GM23338 (cell line): ENCODE measurements around the gene MYO1E.

Experiments
- EZH2 ChIP-seq: fragments of 200-600 bp; sonication (generic); IDR thresholded peaks from one replicate; pipeline ENCODE4 v1.8.0; 2017; ENCODE audit warnings: antibody characterized with exemption, mild to moderate bottlenecking, low read depth; ENCODE audit not compliant: unreplicated experiment
- EZH2phosphoT487 ChIP-seq: fragments of 200-600 bp; sonication (generic); IDR thresholded peaks from one replicate; pipeline ENCODE4 v1.8.1; 2018; ENCODE audit warnings: antibody characterized with exemption; ENCODE audit not compliant: unreplicated experiment
- JUNB ChIP-seq: IDR thresholded peaks from one replicate; pipeline ENCODE4 v1.6.1; 2016; ENCODE audit warnings: antibody characterized with exemption; ENCODE audit not compliant: unreplicated experiment
- POLR2AphosphoS5 ChIP-seq: IDR thresholded peaks from 2 replicates; pipeline ENCODE4 v1.6.1; 2016; ENCODE audit warnings: antibody characterized with exemption, low read depth
- STAT1 ChIP-seq: IDR thresholded peaks from one replicate; pipeline ENCODE4 v1.6.1; 2016; ENCODE audit warnings: antibody characterized with exemption; ENCODE audit not compliant: unreplicated experiment
- ZNF114 ChIP-seq: fragments of 250-450 bp; sonication (Bioruptor Pico); IDR thresholded peaks from 2 replicates; pipeline ENCODE4 v1.5.0; 2020; ENCODE audit warnings: mild to moderate bottlenecking, moderate library complexity
- TF ChIP-seq, protein P1 (sequence below), 2 experiments: fragments of 200-600 bp in 1 of 2; sonication (generic) in 1 of 2; conservative IDR thresholded peaks; 2 replicates each; pipeline versions ENCODE4 v1.5.1 to v1.6.1; 2016 to 2017; ENCODE audit warnings: antibody characterized with exemption in 2 of 2, low read depth in 2 of 2, mild to moderate bottlenecking in 2 of 2, moderate library complexity in 1 of 2
- TF ChIP-seq, protein P2 (sequence below): IDR thresholded peaks from 2 replicates; pipeline ENCODE4 v1.6.1; 2016; ENCODE audit warnings: antibody characterized with exemption
- TF ChIP-seq, protein P3 (sequence below): IDR thresholded peaks from one replicate; pipeline ENCODE4 v1.6.1; 2018; ENCODE audit warnings: antibody characterized with exemption; ENCODE audit not compliant: unreplicated experiment

DNA sequence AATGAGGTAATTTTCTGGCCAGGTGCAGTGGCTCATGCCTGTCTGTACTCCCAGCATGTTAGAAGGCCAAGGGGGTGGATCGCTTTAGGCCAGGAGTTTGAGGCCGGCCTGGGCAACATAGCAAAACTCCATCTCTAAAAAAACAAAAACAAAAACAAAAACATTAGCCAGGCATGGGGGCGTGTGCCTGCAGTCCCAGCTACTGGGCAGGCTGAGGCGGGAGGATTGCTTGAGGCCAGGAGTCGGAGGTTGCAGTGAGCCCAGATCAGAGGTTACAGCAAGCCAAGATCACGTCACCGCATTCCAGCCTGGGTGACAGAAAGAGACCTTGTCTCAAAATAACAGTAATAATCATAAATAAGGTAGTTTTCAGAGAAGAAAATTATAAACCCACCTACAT is 110.4 kb downstream of the MYO1E start:
- TF ChIP-seq STAT1 = no peak
- no peak for TF ChIP-seq EZH2
- TF ChIP-seq, protein P1, sequence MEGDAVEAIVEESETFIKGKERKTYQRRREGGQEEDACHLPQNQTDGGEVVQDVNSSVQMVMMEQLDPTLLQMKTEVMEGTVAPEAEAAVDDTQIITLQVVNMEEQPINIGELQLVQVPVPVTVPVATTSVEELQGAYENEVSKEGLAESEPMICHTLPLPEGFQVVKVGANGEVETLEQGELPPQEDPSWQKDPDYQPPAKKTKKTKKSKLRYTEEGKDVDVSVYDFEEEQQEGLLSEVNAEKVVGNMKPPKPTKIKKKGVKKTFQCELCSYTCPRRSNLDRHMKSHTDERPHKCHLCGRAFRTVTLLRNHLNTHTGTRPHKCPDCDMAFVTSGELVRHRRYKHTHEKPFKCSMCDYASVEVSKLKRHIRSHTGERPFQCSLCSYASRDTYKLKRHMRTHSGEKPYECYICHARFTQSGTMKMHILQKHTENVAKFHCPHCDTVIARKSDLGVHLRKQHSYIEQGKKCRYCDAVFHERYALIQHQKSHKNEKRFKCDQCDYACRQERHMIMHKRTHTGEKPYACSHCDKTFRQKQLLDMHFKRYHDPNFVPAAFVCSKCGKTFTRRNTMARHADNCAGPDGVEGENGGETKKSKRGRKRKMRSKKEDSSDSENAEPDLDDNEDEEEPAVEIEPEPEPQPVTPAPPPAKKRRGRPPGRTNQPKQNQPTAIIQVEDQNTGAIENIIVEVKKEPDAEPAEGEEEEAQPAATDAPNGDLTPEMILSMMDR (conservative IDR thresholded peaks at IDR 0.05; ENCODE audit: low read depth in 2 of 2) = no peak
- TF ChIP-seq, protein P2, sequence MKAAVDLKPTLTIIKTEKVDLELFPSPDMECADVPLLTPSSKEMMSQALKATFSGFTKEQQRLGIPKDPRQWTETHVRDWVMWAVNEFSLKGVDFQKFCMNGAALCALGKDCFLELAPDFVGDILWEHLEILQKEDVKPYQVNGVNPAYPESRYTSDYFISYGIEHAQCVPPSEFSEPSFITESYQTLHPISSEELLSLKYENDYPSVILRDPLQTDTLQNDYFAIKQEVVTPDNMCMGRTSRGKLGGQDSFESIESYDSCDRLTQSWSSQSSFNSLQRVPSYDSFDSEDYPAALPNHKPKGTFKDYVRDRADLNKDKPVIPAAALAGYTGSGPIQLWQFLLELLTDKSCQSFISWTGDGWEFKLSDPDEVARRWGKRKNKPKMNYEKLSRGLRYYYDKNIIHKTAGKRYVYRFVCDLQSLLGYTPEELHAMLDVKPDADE = no peak
- no peak for TF ChIP-seq JUNB
- TF ChIP-seq POLR2AphosphoS5 = no peak
- no peak for TF ChIP-seq EZH2phosphoT487
- TF ChIP-seq, protein P3, sequence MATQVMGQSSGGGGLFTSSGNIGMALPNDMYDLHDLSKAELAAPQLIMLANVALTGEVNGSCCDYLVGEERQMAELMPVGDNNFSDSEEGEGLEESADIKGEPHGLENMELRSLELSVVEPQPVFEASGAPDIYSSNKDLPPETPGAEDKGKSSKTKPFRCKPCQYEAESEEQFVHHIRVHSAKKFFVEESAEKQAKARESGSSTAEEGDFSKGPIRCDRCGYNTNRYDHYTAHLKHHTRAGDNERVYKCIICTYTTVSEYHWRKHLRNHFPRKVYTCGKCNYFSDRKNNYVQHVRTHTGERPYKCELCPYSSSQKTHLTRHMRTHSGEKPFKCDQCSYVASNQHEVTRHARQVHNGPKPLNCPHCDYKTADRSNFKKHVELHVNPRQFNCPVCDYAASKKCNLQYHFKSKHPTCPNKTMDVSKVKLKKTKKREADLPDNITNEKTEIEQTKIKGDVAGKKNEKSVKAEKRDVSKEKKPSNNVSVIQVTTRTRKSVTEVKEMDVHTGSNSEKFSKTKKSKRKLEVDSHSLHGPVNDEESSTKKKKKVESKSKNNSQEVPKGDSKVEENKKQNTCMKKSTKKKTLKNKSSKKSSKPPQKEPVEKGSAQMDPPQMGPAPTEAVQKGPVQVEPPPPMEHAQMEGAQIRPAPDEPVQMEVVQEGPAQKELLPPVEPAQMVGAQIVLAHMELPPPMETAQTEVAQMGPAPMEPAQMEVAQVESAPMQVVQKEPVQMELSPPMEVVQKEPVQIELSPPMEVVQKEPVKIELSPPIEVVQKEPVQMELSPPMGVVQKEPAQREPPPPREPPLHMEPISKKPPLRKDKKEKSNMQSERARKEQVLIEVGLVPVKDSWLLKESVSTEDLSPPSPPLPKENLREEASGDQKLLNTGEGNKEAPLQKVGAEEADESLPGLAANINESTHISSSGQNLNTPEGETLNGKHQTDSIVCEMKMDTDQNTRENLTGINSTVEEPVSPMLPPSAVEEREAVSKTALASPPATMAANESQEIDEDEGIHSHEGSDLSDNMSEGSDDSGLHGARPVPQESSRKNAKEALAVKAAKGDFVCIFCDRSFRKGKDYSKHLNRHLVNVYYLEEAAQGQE = no peak
- no peak for TF ChIP-seq ZNF114
